Measurements from ENCODE around the gene RASA2.

RASA2 gene

DNA sequence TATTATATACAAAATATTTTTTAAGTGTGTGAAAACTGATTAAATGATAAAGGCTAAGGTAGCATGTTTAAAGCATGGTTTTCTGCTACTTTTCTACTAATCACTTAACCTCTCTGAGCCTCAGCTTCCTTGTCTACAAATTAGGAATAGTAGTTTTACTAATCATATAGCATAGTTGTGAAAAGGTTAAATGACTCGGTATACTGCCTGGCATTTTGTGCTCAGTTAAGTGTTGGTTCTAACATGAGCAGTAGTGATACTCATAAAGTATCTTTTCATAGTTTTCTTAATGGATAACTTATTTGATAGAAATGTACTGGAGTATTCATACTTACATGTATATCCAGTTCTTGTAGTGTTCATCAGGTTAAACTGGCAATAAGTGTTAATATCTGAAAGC is 13.6 kb downstream of the RASA2 start:
- Histone ChIP-seq H3K9me3 (no peaks in the 10 kb centered on the region), H3K4me1 (no peaks in the 10 kb centered on the region), H3K36me3 (no peaks in the 10 kb centered on the region), H3K4me3 (ENCODE audit: low read depth, low read length) (no peak overlapping the region), H3K27me3 (no peaks in the 10 kb centered on the region)
- TF ChIP-seq, protein P1, sequence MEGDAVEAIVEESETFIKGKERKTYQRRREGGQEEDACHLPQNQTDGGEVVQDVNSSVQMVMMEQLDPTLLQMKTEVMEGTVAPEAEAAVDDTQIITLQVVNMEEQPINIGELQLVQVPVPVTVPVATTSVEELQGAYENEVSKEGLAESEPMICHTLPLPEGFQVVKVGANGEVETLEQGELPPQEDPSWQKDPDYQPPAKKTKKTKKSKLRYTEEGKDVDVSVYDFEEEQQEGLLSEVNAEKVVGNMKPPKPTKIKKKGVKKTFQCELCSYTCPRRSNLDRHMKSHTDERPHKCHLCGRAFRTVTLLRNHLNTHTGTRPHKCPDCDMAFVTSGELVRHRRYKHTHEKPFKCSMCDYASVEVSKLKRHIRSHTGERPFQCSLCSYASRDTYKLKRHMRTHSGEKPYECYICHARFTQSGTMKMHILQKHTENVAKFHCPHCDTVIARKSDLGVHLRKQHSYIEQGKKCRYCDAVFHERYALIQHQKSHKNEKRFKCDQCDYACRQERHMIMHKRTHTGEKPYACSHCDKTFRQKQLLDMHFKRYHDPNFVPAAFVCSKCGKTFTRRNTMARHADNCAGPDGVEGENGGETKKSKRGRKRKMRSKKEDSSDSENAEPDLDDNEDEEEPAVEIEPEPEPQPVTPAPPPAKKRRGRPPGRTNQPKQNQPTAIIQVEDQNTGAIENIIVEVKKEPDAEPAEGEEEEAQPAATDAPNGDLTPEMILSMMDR (IDR thresholded peaks at IDR 0.05; ENCODE audit: low read depth, low read length), result no peak
- DNase-seq, result no peak

DNA sequence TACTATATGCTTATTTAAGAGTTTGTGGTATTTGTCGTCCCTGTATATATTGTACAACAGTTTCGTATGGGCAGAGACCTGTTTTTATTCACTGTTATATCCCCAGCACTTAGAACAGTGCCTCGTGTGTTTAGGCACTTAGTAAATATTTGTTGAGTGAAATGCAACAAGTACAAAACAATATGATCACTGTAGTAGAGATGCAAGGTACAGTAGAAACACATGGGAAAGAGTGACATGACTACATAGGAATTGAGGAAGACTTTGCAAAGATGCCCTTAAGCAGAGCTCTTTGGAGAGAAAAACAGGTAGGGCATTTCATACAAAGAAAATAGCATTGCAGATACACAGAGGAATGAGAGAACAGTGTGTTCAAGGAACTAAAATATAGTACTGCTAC is 18.3 kb downstream of the RASA2 start:
- no peaks in the 10 kb centered on the region for H3K4me1 ChIP-seq
- H3K27me3 ChIP-seq, result no peaks in the 10 kb centered on the region
- H3K36me3 ChIP-seq, result no peaks in the 10 kb centered on the region
- H3K4me3 ChIP-seq (ENCODE audit: low read depth, low read length), result no peak overlapping the region
- no peak for DNase-seq
- TF ChIP-seq, protein P1 (IDR thresholded peaks at IDR 0.05; ENCODE audit: low read depth, low read length), result no peak
- no peaks in the 10 kb centered on the region for H3K9me3 ChIP-seq

DNA sequence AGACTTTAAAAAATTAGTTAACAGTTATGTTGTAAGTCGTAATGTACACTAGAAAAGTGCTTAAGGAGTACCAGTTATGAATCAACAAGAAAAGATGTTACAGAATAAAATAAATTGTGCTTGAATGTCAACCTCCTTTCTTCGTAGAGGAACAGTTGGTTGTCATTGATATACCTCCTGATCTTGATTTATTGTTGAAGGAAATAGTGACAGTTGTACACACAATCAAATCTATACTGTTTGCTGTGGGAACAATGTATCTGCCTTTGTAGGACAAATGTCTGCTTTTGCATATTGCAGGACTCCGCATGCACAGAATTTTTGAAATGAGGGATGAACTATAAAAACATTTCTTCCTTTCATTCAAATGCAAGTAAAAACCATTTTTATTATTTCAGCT is 19.2 kb downstream of the RASA2 start:
- no peaks in the 10 kb centered on the region for H3K36me3 ChIP-seq
- TF ChIP-seq, protein P1 (IDR thresholded peaks at IDR 0.05; ENCODE audit: low read depth, low read length), result no peak
- no peaks in the 10 kb centered on the region for H3K9me3 ChIP-seq
- no peak for DNase-seq
- no peak overlapping the region for H3K4me3 ChIP-seq (ENCODE audit: low read depth, low read length)
- no peaks in the 10 kb centered on the region for H3K27me3 ChIP-seq
- H3K4me1 ChIP-seq, result no peaks in the 10 kb centered on the region

DNA sequence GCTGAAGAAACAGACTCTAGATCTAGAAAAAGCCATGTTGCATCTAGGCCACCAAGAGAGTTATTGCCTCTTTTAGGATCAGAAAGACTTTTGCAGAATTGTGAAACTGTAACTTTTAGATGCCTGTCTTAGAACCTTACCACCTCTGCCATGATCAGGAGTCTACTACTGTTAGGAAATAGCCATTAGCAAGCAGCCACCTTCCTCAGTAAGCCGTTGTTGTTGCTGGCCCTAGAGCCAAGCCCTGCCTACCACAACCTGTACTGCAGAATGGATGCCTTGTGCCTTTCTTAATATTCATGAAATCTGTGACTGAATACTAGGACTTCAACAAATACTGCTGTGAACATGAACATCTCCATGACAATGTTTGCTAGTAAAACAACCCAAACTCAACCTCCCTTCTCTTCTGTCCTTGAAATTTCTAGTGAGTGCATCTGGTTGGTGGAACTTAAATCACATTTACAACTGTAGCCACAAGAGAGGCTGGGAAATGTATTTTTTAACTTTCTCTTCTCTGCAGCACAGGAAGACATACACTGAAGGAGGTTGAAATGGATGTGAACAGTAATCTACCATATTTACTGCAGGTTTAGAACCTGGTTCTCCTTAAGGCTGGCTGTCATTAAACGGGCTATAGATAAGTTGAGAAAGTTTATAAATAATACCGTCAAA is 20.7 kb downstream of the RASA2 start:
- H3K27me3 ChIP-seq, result no peaks in the 10 kb centered on the region
- TF ChIP-seq, protein P1 (IDR thresholded peaks at IDR 0.05; ENCODE audit: low read depth, low read length), result no peak
- no peaks in the 10 kb centered on the region for H3K9me3 ChIP-seq
- no peaks in the 10 kb centered on the region for H3K36me3 ChIP-seq
- DNase-seq, result no peak
- no peak overlapping the region for H3K4me3 ChIP-seq (ENCODE audit: low read depth, low read length)
- no peaks in the 10 kb centered on the region for H3K4me1 ChIP-seq

DNA sequence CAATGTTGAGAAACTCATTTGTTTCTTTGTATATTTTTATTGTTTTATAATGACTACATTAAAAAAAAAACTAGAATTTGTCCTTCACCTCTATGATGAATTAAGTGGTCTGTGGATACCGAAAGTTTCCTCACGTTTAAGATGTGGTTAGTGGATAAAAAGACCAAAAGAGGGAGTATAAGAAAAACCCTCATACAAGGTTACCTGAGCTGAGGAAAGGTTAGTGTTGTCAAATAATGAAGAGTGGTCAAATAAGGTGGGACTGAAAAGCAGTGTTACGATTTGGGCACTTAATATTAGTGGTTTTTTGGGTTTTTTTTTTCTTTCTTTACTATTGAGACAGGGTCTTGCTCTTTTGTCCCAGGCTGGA is 21.2 kb downstream of the RASA2 start:
- TF ChIP-seq, protein P1 (IDR thresholded peaks at IDR 0.05; ENCODE audit: low read depth, low read length), result no peak
- Histone ChIP-seq H3K9me3 (no peaks in the 10 kb centered on the region), H3K4me3 (ENCODE audit: low read depth, low read length) (no peak overlapping the region), H3K27me3 (no peaks in the 10 kb centered on the region), H3K4me1 (no peaks in the 10 kb centered on the region), H3K36me3 (no peaks in the 10 kb centered on the region)
- DNase-seq, result no peak

DNA sequence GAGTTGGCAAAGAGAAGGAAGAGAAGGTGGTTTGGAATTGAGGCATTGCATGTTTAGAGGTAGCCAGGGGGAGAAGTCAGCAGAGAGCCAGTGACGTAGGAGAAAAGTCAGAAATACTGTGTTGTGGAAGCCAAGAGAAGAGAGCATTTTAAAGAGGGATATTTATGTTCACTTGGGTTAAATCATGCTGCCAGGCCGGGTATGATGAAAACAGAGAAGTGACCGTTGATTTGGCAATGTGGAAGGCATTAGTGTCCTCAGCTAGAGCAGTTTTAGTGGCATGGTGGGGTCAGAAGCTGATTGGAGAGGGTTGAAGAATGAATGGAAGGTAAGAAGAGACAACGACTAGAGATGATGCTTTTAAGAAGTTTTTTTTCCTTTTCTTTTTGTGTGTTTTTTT is 24.5 kb downstream of the RASA2 start:
- Histone ChIP-seq H3K36me3 (no peaks in the 10 kb centered on the region), H3K4me1 (no peaks in the 10 kb centered on the region), H3K4me3 (ENCODE audit: low read depth, low read length) (no peak overlapping the region), H3K9me3 (no peaks in the 10 kb centered on the region), H3K27me3 (no peaks in the 10 kb centered on the region)
- DNase-seq, result no peak
- TF ChIP-seq, protein P1 (IDR thresholded peaks at IDR 0.05; ENCODE audit: low read depth, low read length), result no peak
